ENCODE results near the gene NEU4.

NEU4 gene

GRCh38 chr2:241776336-241777169 is 32.4 kb upstream of the NEU4 start, which contains the start of gene GAL3ST2:
Gene GAL3ST2, plus strand, starts transcription at chr2:241776822. Its CDS starts 134 bp downstream, at chr2:241776956.
- H3K9me3 ChIP-seq (ENCODE audit: low read length): peaks cover 5% of the 10 kb centered on the region; the same call in 1 of the 2 replicates
- no peaks in the 10 kb centered on the region; the same call in 1 of the 2 replicates for H3K36me3 ChIP-seq (ENCODE audit: insufficient read depth, low read length)
- peaks cover 5% of the 10 kb centered on the region for H3K4me1 ChIP-seq (ENCODE audit: insufficient read depth, low read length, severe bottlenecking)
- no peak within 1 kb of the TSS for H2AFZ ChIP-seq (ENCODE audit: low read length)
- no peak within 1 kb of the TSS for H3K4me3 ChIP-seq (ENCODE audit: low read depth, low read length, poor library complexity, severe bottlenecking)
- no peaks in the 10 kb centered on the region for H3K9me2 ChIP-seq (ENCODE audit: low read depth, low read length)
- TF ChIP-seq EZH2 (IDR thresholded peaks at IDR 0.05; ENCODE audit: borderline replicate concordance, low read length): no peak
- TF ChIP-seq, protein P1, sequence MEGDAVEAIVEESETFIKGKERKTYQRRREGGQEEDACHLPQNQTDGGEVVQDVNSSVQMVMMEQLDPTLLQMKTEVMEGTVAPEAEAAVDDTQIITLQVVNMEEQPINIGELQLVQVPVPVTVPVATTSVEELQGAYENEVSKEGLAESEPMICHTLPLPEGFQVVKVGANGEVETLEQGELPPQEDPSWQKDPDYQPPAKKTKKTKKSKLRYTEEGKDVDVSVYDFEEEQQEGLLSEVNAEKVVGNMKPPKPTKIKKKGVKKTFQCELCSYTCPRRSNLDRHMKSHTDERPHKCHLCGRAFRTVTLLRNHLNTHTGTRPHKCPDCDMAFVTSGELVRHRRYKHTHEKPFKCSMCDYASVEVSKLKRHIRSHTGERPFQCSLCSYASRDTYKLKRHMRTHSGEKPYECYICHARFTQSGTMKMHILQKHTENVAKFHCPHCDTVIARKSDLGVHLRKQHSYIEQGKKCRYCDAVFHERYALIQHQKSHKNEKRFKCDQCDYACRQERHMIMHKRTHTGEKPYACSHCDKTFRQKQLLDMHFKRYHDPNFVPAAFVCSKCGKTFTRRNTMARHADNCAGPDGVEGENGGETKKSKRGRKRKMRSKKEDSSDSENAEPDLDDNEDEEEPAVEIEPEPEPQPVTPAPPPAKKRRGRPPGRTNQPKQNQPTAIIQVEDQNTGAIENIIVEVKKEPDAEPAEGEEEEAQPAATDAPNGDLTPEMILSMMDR (IDR thresholded peaks at IDR 0.05; ENCODE audit: low read length): no peak
- H3K9ac ChIP-seq (ENCODE audit: low read length): no peak within 1 kb of the TSS
- H3K27ac ChIP-seq (ENCODE audit: low read depth, low read length, poor library complexity, severe bottlenecking): no peak within 1 kb of the TSS
- no peaks in the 10 kb centered on the region for H4K20me1 ChIP-seq (ENCODE audit: insufficient read depth, low read length)
- no peaks in the 10 kb centered on the region for H3F3A ChIP-seq (ENCODE audit: insufficient read depth, low read length)
- H3K4me2 ChIP-seq (ENCODE audit: low read length): no peak within 1 kb of the TSS
- H3K79me2 ChIP-seq (ENCODE audit: insufficient read depth, low read length): no peaks in the 10 kb centered on the region
- H3K27me3 ChIP-seq (ENCODE audit: insufficient read depth, low read length): no peaks in the 10 kb centered on the region; the same call in none of the 2 replicates

GRCh38 chr2:241777170-241777685 is 31.8 kb upstream of the NEU4 start:
- Histone ChIP-seq H3K4me1 (ENCODE audit: insufficient read depth, low read length, severe bottlenecking) (no peaks in the 10 kb centered on the region), H3K36me3 (ENCODE audit: insufficient read depth, low read length) (no peaks in the 10 kb centered on the region; the same call in 1 of the 2 replicates), H3K4me2 (ENCODE audit: low read length) (no peak overlapping the region), H3K9ac (ENCODE audit: low read length) (no peak overlapping the region), H3K27me3 (ENCODE audit: insufficient read depth, low read length) (no peaks in the 10 kb centered on the region; the same call in none of the 2 replicates), H3K27ac (ENCODE audit: low read depth, low read length, poor library complexity, severe bottlenecking) (no peak overlapping the region), H3K4me3 (ENCODE audit: low read depth, low read length, poor library complexity, severe bottlenecking) (no peak overlapping the region), H4K20me1 (ENCODE audit: insufficient read depth, low read length) (no peaks in the 10 kb centered on the region), H3F3A (ENCODE audit: insufficient read depth, low read length) (no peaks in the 10 kb centered on the region), H2AFZ (ENCODE audit: low read length) (no peak overlapping the region), H3K9me2 (ENCODE audit: low read depth, low read length) (no peaks in the 10 kb centered on the region), H3K79me2 (ENCODE audit: insufficient read depth, low read length) (no peaks in the 10 kb centered on the region), H3K9me3 (ENCODE audit: low read length) (peaks cover 10% of the 10 kb centered on the region; the same call in 1 of the 2 replicates)
- TF ChIP-seq, protein P1 (IDR thresholded peaks at IDR 0.05; ENCODE audit: low read length): no peak
- TF ChIP-seq EZH2 (IDR thresholded peaks at IDR 0.05; ENCODE audit: borderline replicate concordance, low read length): no peak

DNA sequence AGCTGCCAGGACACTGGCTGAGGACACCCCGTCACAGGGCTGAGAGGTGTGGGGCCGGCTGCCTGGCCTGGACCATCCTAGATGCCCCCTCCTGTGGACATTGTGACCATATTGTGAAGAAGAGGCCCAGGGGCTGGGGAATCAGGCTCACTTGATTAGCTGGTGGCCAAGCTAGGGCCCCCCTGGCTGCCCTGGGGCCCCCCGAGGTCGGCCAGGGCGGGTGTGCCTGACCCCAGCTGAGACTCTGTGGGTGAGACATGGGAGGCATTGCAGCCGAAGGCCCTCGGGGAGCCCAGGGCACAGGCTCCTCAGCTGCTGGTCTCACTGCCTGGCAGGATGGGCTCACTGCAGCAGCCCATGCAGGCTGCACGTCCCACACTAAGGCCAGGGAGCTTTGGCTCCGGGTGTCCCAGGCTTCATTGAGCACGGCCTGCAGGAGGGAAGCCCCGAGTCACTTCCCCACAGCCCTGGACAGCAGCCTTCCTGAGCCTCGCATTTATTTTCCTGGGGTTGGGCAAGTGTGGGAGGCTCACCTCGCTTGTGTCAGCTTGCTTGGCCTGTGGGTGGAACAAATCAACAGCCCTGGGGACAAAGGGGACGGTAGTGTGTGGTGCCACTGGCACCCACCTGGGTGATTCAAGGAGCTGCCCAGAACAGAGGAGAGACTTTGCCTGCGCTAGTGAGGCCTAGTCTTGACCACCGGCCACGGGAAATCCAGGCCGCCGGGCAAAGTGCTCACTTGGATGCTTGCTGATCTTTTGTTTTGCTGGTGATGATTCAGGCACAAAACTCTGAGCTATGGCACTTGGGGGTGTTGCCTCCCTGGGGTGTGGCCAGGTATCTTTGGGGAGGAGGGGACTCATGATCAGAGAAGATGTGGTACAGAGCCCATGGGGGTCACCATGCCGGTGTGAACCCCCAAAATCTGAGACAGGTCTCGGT is 31.0 kb upstream of the NEU4 start:
- Histone ChIP-seq H3K9me3 (ENCODE audit: low read length) (peaks cover 10% of the 10 kb centered on the region; the same call in 1 of the 2 replicates), H3K79me2 (ENCODE audit: insufficient read depth, low read length) (no peaks in the 10 kb centered on the region), H3K9ac (ENCODE audit: low read length) (no peak overlapping the region), H4K20me1 (ENCODE audit: insufficient read depth, low read length) (no peaks in the 10 kb centered on the region), H3K4me3 (ENCODE audit: low read depth, low read length, poor library complexity, severe bottlenecking) (no peak overlapping the region), H3K9me2 (ENCODE audit: low read depth, low read length) (no peaks in the 10 kb centered on the region), H3F3A (ENCODE audit: insufficient read depth, low read length) (no peaks in the 10 kb centered on the region), H3K27me3 (ENCODE audit: insufficient read depth, low read length) (no peaks in the 10 kb centered on the region; the same call in none of the 2 replicates), H3K27ac (ENCODE audit: low read depth, low read length, poor library complexity, severe bottlenecking) (no peak overlapping the region), H3K36me3 (ENCODE audit: insufficient read depth, low read length) (no peaks in the 10 kb centered on the region; the same call in 1 of the 2 replicates), H3K4me2 (ENCODE audit: low read length) (no peak overlapping the region), H2AFZ (ENCODE audit: low read length) (no peak overlapping the region), H3K4me1 (ENCODE audit: insufficient read depth, low read length, severe bottlenecking) (no peaks in the 10 kb centered on the region)
- TF ChIP-seq EZH2 (IDR thresholded peaks at IDR 0.05; ENCODE audit: borderline replicate concordance, low read length): no peak
- TF ChIP-seq, protein P1 (IDR thresholded peaks at IDR 0.05; ENCODE audit: low read length): no peak

All from OCI-LY1 (cell line).